ENCODE data around the gene UBALD2. TPM values are rescaled to one million over a fixed set of nuclear protein-coding genes. Genes with fewer than 3 reads are reported as not detected.

Gene UBALD2
- total RNA-seq, 2 experiments from 2014 or later: 86.4 to 238 TPM

DNA sequence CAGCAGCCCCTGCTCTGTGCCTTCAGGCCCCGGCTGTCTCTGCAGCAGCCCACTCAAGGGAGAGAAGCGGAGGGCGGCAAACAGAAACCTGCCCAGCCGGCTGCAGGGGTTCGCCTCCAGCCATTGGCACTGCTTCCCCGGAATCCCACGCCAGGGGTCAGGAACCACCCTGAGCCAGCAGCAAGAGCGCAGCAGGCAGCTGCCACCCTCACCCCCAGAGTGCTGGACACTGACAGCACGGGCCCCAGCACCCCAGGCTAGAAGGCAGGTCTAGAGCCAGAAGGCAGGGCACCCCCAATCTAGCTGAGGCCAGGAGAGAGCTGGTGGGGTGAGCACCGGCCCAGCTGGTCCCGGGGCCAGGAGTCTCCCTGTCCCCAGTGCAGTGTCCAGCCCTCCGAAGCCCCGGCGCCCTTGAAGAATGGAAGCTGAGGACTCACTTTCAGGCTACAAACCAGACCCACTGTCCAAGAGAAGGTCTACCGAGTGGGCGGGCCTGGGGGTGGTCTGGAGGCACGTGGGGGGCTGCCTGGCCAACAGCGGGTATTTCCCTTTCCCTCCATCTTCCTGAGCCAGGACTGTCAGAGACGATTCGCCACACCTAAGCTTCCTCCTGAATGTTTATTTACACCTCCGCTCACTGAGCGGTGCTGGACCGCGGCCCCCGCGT, 8.4 kb downstream of the UBALD2 start:
- no peak for DNase-seq (ENCODE audit: low spot score)
- H2AFZ ChIP-seq (ENCODE audit: low read length): no peak overlapping the region
- no peaks in the 10 kb centered on the region for H4K20me1 ChIP-seq (ENCODE audit: insufficient read depth, low read length)
- H3K4me1 ChIP-seq (ENCODE audit: insufficient read depth, low read length, poor library complexity, severe bottlenecking): peaks cover 67% of the 10 kb centered on the region
- ChIA-PET POLR2A (interaction anchor here (0.7 to 7.6 kb wide), 5 partner anchors 9 to 146 kb away, joined by 3 to 72 read pairs (median 7); partner anchors contain the start of gene UBALD2), CTCF (ENCODE audit: unreplicated experiment) (interaction anchor here (1.0 to 1.7 kb wide), 2 partner anchors 12 to 94 kb away, joined by 3 to 4 read pairs; no protein-coding TSS in a partner anchor)
- intact Hi-C loops (cut with micrococcal nuclease; ENCODE audit: unreplicated experiment): loop anchor here (1.0 to 2.0 kb wide), 2 partner anchors 25 to 129 kb away; no protein-coding TSS in a partner anchor
- H3K36me3 ChIP-seq (ENCODE audit: insufficient read depth, low read length): peaks cover 11% of the 10 kb centered on the region; the same call in 1 of the 2 replicates
- no peak overlapping the region for H3K4me3 ChIP-seq (ENCODE audit: low read depth, low read length, poor library complexity, severe bottlenecking)
- TF ChIP-seq, protein P1, sequence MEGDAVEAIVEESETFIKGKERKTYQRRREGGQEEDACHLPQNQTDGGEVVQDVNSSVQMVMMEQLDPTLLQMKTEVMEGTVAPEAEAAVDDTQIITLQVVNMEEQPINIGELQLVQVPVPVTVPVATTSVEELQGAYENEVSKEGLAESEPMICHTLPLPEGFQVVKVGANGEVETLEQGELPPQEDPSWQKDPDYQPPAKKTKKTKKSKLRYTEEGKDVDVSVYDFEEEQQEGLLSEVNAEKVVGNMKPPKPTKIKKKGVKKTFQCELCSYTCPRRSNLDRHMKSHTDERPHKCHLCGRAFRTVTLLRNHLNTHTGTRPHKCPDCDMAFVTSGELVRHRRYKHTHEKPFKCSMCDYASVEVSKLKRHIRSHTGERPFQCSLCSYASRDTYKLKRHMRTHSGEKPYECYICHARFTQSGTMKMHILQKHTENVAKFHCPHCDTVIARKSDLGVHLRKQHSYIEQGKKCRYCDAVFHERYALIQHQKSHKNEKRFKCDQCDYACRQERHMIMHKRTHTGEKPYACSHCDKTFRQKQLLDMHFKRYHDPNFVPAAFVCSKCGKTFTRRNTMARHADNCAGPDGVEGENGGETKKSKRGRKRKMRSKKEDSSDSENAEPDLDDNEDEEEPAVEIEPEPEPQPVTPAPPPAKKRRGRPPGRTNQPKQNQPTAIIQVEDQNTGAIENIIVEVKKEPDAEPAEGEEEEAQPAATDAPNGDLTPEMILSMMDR (conservative IDR thresholded peaks at IDR 0.05; ENCODE audit: low read length): no peak
- TF ChIP-seq EZH2phosphoT487 (IDR thresholded peaks at IDR 0.05; ENCODE audit: borderline replicate concordance, low read depth, low read length): no peak
- no peak overlapping the region for H3K27ac ChIP-seq (ENCODE audit: low read depth, low read length, poor library complexity, severe bottlenecking)
- BruUV-seq (replicated peaks): no TSS peak
- H3K9me2 ChIP-seq (ENCODE audit: insufficient read depth, low read length): no peaks in the 10 kb centered on the region
- peak overlapping the region; percentile 77 for H3K4me2 ChIP-seq (ENCODE audit: low read length)
- no peaks in the 10 kb centered on the region for H3K9me3 ChIP-seq (ENCODE audit: low read length)
- H3K79me2 ChIP-seq (ENCODE audit: insufficient read depth, low read depth, low read length): peaks cover 14% of the 10 kb centered on the region; the same call in 1 of the 2 replicates

DNA sequence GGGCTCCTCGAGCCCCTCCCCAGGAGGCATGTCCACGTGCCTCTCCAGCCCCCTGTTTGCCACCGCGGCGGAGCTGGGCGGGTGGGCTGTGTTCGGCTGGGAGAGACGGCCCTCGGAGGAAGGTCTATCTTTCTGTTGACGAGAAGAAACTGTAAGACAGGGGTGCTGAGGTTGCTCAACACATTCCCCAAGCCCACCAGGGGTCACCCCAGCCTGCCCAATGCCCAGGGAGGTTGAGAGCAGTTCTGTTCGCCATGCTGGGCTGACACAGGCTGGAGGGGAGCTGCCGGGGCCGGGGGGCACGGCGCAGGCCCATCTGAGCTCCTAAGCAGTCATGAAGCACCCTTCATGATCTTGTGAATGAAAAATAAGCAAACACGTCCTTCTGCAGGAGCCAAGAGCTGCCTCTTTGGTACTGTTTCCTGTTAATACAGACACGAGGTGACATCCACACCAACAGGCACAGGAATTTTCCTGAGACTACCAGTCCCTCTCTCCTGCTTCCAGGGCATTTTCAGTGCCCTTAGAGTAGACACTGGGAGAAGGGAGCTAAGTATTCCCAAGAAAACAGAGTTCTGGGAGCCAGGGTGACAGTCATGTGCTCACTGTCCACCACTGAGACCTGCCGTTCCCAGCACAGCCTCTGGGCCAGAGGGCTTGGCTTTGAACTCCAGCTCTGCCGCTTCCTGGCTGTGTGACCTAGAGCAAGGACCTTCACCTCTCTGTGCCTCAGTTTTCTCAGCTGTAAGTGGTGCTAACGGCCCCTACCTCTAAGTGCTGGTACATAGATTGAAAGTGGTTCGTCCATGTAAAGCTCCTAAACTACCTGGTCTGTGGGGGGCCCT, 9.2 kb downstream of the UBALD2 start:
- H2AFZ ChIP-seq (ENCODE audit: low read length): no peak overlapping the region
- ChIA-PET CTCF (ENCODE audit: unreplicated experiment) (interaction anchor here (0.7 to 1.7 kb wide), 5 partner anchors 13 to 249 kb away, joined by 3 to 4 read pairs (median 3); no protein-coding TSS in a partner anchor), POLR2A (interaction anchor here (0.8 to 7.6 kb wide), 5 partner anchors 9 to 147 kb away, joined by 3 to 72 read pairs (median 3); partner anchors contain the start of gene UBALD2)
- no peaks in the 10 kb centered on the region for H4K20me1 ChIP-seq (ENCODE audit: insufficient read depth, low read length)
- H3K79me2 ChIP-seq (ENCODE audit: insufficient read depth, low read depth, low read length): peaks cover 6% of the 10 kb centered on the region; the same call in 1 of the 2 replicates
- H3K9me2 ChIP-seq (ENCODE audit: insufficient read depth, low read length): no peaks in the 10 kb centered on the region
- peaks cover 11% of the 10 kb centered on the region; the same call in 1 of the 2 replicates for H3K36me3 ChIP-seq (ENCODE audit: insufficient read depth, low read length)
- H3K4me3 ChIP-seq (ENCODE audit: low read depth, low read length, poor library complexity, severe bottlenecking): no peak overlapping the region
- H3K4me2 ChIP-seq (ENCODE audit: low read length): peak overlapping the region; percentile 77; the same call in 1 of the 2 replicates
- no peaks in the 10 kb centered on the region for H3K9me3 ChIP-seq (ENCODE audit: low read length)
- no peak overlapping the region for H3K27ac ChIP-seq (ENCODE audit: low read depth, low read length, poor library complexity, severe bottlenecking)
- TF ChIP-seq, protein P1 (conservative IDR thresholded peaks at IDR 0.05; ENCODE audit: low read length): no peak
- no peak for TF ChIP-seq EZH2phosphoT487 (IDR thresholded peaks at IDR 0.05; ENCODE audit: borderline replicate concordance, low read depth, low read length)
- no TSS peak for BruUV-seq (replicated peaks)
- intact Hi-C loops (cut with micrococcal nuclease; ENCODE audit: unreplicated experiment): no loop called here
- peaks cover 60% of the 10 kb centered on the region for H3K4me1 ChIP-seq (ENCODE audit: insufficient read depth, low read length, poor library complexity, severe bottlenecking)
- peak; percentile 38 for DNase-seq (ENCODE audit: low spot score)
